Upper lobe of left lung (tissue), 4 donors: ENCODE measurements around the gene TGM6.

Experiments
- CTCF ChIP-seq, 6 experiments: fragments of 450-650 bp in 4 of 6; fragments of 200-600 bp in 2 of 6; sonication (generic) in 2 of 6; IDR thresholded peaks; one replicate each; pipeline ENCODE4 v1.5.1; 2016 to 2019; ENCODE audit warnings: antibody characterized with exemption in 6 of 6
- EP300 ChIP-seq, 4 donors: sonication (generic); formaldehyde crosslinking; IDR thresholded peaks; one replicate each; pipeline ENCODE4 v1.5.1; 2017; ENCODE audit warnings: antibody characterized with exemption in 4 of 4, control low read depth in 2 of 4
- POLR2A ChIP-seq, 4 donors: fragments of 450-650 bp; IDR thresholded peaks; one replicate each; pipeline ENCODE4 v1.5.1; 2016 to 2017; ENCODE audit warnings: antibody characterized with exemption in 4 of 4, mild to moderate bottlenecking in 2 of 4

GRCh38 chr20:2365091-2365490, 15.6 kb upstream of the TGM6 start:
- TF ChIP-seq CTCF (IDR thresholded peaks at IDR 0.05) (no peak), EP300 (IDR thresholded peaks at IDR 0.05) (no peak), POLR2A (IDR thresholded peaks at IDR 0.05) (no peak)
